Measurements from ENCODE around the gene FAM53A.

DNA sequence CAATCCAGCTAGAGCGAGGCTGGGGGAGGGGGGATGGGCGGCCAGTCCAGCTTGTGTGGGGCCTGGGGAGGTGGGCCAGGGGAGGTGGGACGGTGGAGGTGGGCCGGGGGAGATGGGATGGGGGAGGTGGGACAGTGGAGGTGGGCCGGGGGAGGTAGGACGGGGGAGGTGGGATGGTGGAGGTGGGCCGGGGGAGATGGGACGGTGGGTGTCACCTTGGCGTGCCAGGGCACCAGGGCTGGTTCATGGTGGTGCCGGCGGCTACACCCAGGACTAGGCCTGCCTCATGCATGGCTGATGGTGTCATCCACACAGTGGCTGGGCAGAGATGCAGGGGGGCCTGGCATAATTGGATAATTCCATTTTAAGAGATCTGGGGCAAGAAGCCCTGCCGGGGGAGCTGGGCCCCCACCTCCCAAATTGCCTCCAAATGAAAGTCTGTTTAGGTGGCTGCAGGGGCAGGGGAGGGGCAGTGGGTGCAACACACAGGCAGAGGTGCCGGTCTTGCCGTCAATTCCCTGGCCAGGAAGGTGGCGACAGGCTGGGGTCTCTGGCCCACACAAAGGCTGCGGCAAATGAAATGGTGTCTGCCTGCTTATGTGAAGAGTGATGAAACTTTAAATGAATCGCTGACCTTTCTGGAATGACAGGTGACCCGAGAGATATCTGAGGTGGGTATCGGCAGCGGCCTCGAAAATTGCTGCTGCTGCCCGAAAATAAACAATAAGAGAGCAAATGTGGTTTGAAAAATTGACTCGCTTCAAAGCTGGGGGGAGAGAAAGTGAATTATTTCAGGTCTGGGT lies 82.1 kb downstream of the FAM53A start:
- TF ChIP-seq, protein P1, sequence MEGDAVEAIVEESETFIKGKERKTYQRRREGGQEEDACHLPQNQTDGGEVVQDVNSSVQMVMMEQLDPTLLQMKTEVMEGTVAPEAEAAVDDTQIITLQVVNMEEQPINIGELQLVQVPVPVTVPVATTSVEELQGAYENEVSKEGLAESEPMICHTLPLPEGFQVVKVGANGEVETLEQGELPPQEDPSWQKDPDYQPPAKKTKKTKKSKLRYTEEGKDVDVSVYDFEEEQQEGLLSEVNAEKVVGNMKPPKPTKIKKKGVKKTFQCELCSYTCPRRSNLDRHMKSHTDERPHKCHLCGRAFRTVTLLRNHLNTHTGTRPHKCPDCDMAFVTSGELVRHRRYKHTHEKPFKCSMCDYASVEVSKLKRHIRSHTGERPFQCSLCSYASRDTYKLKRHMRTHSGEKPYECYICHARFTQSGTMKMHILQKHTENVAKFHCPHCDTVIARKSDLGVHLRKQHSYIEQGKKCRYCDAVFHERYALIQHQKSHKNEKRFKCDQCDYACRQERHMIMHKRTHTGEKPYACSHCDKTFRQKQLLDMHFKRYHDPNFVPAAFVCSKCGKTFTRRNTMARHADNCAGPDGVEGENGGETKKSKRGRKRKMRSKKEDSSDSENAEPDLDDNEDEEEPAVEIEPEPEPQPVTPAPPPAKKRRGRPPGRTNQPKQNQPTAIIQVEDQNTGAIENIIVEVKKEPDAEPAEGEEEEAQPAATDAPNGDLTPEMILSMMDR (tag by site-specific recombination; IDR thresholded peaks at IDR 0.05), result no peak
- TF ChIP-seq, protein P2, sequence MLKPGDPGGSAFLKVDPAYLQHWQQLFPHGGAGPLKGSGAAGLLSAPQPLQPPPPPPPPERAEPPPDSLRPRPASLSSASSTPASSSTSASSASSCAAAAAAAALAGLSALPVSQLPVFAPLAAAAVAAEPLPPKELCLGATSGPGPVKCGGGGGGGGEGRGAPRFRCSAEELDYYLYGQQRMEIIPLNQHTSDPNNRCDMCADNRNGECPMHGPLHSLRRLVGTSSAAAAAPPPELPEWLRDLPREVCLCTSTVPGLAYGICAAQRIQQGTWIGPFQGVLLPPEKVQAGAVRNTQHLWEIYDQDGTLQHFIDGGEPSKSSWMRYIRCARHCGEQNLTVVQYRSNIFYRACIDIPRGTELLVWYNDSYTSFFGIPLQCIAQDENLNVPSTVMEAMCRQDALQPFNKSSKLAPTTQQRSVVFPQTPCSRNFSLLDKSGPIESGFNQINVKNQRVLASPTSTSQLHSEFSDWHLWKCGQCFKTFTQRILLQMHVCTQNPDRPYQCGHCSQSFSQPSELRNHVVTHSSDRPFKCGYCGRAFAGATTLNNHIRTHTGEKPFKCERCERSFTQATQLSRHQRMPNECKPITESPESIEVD (tag by site-specific recombination; IDR thresholded peaks at IDR 0.05), result no peak

Data from HEK293 (cell line).